Measurements from ENCODE around the gene ELP5.

Gene ELP5

DNA sequence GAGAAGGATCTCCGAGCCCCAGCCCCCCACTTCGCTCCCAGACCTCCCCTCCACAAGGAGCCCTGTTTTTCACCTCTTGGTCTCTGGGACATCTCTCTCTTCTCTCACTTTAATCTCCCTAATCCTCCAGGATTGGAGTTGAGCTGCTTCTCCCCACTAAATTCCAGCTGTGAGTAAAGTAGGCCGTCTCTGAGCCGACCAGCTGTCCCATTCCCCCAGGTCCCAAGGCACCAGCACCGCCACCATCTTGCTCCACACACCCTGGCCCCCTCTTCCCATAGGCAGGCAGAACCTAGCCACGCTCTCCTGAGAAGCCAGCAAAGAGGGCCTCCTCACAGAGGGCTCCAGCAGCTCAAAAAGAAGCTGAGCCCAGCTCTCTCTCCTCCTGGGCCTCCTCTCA lies 33.3 kb upstream of the ELP5 start:
- no peak for FAIRE-seq

DNA sequence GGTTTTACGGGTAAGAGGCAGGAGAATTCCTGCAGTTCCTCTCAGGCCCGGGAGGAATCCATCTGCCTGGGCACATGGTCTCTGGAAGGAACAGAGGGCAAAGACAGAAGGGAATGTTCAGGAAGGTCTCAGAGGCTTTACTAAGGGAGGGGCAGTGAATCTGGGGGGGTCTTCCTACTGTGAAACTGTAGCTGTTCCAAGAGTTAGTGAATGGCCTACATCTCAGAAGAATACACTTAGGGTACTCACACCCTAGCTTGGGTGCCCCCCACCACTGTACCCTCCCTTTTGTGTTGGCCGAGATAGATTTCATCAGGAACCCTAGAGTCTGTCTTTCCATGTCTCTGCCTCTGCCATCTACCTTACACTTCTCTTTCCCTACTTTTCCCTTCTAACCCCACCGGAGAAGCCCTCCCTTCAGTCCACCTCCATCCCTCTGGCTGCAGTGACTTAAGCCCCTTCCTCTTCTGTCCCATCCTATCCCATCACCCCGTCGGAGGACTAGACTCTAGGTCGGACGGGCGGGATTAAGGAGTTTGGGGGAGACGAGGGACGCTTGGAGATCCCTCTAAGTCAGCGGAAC lies 32.7 kb upstream of the ELP5 start:
- DNase-seq (ENCODE audit: low spot score), result no peak

More for the DNA sequence above, 33.3 kb upstream of the ELP5 start:
- DNase-seq (ENCODE audit: low spot score), result no peak

DNA sequence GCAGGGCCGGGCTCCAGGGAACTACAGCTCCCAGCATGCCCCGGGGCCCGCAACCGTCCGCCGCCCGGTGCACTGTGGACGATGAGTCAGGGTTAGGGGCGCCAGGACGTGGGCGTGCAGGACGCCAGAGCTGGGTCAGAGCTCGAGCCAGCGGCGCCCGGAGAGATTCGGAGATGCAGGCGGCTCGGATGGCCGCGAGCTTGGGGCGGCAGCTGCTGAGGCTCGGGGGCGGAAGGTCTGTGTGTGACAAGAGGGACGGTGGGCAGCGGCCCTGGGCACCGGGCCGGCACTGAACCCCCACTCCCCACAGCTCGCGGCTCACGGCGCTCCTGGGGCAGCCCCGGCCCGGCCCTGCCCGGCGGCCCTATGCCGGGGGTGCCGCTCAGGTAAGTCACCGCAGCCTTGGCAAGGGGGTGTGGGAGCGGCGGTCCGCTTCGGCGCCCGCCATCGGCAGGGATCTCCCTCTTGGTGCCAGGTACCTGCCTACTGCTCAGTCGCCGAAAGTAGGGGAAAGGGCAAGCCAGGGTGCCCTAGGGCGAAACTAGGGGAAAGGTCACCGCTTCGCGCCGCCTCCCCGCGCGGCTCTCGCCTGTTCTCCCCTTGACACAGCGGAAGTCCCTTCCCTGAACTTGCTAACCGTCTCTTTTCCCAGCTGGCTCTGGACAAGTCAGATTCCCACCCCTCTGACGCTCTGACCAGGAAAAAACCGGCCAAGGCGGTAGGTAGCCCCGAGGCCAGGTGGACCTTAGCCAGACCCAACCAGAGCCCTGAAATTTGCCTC lies 32.0 kb upstream of the ELP5 start, which contains the start of the genes ACADVL and DLG4:
Gene ACADVL (plus strand): TSS at position 127 of the 781 bp plus-strand sequence. CDS start 47 bp downstream, at position 174.
Gene DLG4 (minus strand): TSS at position 25 of the 781 bp plus-strand sequence.
- DNase-seq (ENCODE audit: low spot score) (peak; percentile 83), FAIRE-seq (no peak)

More for the DNA sequence above, 32.7 kb upstream of the ELP5 start:
- FAIRE-seq, result peak; percentile 13

DNA sequence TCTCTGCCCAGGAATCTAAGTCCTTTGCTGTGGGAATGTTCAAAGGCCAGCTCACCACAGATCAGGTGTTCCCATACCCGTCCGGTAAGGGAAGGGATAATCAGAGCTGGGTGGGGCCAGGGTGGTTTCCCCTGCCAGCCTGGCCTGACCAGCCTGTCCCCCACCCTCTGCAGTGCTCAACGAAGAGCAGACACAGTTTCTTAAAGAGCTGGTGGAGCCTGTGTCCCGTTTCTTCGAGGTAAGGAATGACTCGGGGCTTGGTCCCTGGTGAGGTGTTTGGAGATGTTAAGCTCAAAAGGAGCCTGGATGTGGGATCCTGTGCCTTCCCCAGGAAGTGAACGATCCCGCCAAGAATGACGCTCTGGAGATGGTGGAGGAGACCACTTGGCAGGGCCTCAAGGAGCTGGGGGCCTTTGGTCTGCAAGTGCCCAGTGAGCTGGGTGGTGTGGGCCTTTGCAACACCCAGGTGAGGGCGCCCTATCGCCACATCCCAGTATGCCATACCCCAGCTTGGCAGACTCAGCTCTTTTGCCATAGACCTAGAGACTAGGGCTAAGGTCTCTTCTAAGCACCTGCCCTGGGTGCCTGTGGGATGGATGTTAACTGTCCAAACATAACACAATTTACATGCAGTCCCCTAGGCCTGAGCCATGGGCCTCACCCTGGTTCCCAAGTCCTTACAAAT lies 31.3 kb upstream of the ELP5 start:
- no peak for FAIRE-seq
- peak; percentile 46 for DNase-seq (ENCODE audit: low spot score)

DNA sequence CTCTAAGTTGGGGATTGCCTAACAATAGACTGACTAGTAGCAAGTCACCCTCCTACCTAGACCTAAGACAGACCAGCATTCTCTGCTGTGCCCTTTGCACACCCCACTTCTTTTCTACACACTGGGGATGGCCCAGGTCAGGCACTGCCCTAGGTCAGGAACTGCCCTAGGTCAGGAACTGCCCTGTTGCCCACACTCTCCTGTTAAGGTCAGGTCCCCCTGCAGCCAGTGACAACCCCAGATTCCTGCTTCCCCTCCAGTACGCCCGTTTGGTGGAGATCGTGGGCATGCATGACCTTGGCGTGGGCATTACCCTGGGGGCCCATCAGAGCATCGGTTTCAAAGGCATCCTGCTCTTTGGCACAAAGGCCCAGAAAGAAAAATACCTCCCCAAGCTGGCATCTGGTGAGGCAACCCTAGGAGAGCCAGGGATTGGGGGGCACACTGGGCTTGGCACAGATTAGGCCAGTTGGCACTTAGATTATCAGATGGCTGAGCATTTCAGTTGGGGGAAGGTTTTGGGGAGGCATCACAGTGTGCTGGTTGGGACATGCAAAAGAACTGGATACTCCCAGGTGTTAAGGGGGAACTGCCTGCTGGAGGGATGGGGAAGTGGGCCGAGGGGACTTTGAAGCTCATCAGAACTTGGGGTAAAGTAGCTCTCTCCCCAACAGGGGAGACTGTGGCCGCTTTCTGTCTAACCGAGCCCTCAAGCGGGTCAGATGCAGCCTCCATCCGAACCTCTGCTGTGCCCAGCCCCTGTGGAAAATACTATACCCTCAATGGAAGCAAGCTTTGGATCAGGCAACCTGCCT lies 30.5 kb upstream of the ELP5 start:
- FAIRE-seq (no peak), DNase-seq (ENCODE audit: low spot score) (no peak)

DNA sequence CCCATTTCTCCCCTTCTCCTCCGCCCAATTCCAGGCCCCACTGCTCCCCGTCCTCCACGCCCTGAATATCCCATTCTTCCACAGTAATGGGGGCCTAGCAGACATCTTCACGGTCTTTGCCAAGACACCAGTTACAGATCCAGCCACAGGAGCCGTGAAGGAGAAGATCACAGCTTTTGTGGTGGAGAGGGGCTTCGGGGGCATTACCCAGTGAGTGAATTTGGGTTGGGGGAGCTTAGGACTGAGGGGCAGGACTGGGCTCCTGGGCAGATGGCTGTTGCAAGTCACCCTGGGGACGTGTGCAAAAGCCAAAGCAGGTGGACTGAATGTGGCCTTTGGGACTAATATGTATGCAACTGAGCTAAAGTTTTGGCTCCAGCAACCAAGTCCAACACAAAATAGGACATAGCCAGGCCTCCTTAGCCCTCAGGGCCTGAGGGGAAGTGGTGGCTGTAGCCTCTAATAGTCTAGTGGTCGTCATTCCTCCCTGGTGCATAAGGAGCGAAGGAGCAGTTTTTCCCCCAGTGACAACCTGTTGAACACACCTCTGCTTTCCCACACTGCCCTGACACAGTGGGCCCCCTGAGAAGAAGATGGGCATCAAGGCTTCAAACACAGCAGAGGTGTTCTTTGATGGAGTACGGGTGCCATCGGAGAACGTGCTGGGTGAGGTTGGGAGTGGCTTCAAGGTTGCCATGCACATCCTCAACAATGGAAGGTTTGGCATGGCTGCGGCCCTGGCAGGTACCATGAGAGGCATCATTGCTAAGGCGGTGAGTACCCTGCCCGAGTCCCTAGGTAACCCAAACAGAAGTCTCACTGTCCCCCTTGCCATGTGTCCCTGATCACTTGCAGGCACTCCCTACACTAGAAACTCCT lies 29.7 kb upstream of the ELP5 start:
- DNase-seq (ENCODE audit: low spot score) (no peak), FAIRE-seq (no peak)

DNA sequence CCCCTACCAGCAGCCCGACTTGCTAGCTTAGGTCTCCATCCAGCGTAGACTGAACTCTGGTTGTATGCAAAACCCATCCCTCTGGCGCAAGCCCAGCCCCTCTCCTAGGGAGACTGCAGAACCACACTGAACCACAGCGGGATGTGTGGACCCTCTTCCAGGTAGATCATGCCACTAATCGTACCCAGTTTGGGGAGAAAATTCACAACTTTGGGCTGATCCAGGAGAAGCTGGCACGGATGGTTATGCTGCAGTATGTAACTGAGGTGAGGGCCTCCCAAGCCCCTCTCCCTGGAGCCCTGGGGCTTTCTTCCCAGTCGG lies 29.1 kb upstream of the ELP5 start:
- FAIRE-seq (no peak), DNase-seq (ENCODE audit: low spot score) (no peak)

DNA sequence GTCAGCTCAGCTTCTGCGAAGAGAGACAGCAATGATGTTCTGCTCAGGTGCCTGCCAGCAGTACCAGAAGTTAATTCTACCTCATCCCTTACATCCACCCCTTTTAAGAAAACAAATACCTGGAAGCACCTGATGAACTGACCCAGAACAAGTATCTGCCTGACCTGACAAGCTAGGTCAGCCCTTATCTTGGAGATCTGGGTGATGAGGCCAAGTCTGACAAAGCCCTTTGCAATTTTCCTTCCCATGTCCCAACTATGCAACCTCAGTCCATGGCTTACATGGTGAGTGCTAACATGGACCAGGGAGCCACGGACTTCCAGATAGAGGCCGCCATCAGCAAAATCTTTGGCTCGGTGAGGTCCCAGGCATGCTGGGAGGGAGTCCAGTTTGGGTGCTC lies 28.6 kb upstream of the ELP5 start:
- DNase-seq (ENCODE audit: low spot score), result no peak
- FAIRE-seq, result no peak

DNA sequence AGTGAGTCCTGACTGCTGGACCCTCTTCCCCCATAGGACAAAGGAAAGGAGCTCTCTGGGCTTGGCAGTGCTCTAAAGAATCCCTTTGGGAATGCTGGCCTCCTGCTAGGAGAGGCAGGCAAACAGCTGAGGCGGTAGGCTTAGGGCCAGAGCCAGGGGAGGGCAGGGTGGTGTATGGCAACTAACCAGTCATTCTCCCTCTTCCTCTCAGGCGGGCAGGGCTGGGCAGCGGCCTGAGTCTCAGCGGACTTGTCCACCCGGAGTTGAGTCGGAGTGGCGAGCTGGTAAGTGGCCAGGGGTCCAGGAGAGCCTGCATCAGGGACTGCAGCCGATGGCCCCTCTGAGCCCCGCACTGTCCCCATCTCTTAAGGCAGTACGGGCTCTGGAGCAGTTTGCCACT lies 27.9 kb upstream of the ELP5 start:
- FAIRE-seq, result no peak

DNA sequence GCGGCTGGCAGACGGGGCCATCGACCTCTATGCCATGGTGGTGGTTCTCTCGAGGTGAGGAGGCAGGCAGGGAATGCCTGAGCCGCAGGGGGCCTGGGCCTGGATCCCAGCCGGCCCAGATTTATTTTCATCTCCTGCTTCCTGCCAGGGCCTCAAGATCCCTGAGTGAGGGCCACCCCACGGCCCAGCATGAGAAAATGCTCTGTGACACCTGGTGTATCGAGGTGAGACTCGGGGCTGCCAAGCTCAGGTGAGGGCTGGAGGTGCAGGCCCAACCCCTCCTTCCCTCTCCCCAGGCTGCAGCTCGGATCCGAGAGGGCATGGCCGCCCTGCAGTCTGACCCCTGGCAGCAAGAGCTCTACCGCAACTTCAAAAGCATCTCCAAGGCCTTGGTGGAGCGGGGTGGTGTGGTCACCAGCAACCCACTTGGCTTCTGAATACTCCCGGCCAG lies 27.3 kb upstream of the ELP5 start:
- no peak for FAIRE-seq
- DNase-seq (ENCODE audit: low spot score), result no peak

More for the DNA sequence above, 27.9 kb upstream of the ELP5 start:
- DNase-seq (ENCODE audit: low spot score), result no peak

DNA sequence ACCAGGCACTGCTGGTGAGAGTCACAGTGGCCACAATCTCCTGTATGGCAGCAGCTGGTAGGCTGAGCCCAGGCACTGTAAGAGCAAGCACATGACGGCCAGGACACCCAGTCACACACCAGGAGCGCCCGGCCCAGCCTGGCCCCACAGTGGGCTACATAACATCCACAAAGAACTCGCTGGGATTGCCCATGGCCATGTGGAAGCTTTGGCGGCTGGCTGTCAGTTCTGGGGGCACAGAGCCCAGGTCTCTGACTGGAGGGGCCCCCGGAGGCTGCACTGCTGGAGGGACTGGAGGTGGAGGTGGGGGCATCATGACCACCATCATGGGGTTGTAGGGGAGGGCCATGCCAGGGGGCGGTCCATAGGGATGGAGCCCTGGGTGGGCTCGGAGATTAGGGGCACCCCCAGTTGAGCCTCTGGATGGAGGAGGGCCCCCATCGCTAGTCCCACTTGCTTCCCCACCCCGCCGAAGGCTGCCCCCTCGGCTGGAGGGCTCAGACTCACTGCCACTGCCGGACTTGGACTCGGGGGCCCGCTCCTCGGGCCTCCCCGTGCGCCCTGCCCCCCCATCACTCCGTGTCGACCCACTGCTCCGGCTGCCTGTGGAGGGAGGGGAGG lies 26.2 kb upstream of the ELP5 start:
- FAIRE-seq (no peak), DNase-seq (ENCODE audit: low spot score) (no peak)

DNA sequence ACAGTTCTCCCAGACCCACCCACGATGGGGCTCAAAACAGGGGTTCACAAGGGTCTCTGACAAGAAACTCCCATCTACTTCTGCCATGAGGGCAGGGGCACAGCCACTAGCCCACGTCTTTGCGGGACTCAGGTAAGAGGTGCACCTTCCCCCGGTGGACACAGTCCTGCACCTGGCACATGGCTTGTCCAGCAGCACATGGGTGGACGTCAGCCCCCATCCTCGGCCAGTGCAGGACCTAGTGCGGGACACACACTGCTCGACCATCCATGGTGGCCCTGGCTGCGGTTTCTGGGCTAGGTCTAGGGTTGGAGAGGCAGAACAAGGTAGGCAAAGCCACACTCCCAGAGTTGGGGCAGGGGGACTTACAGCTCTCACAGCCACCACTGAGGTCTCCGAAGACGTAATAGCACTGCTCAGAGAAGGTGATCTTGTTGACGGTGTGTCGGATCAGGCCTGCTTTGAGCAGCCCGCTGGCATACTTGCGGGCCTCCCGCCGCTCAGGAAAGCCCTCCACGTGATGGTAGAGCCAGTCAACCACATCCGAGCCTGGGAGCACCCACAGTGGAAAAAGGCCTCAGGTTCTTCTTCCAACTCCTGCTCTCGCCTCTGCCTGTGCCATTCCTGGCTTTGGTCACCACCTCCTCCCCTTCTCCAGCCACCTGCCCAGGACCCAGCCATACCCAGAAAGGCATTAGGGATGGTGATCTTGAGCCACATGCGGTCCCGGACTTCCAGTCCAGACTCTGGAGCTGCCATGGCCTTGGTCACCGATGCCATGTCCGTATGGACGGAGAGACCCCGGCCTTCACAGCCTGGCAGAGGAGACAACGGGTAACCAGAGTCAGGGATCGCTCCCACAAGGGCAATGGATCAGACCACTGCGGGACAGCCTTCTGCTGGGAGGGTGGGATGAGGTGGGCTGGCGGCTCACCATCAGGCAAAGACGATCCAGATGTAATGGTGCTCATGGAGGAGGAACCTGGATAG lies 25.0 kb upstream of the ELP5 start:
- no peak for DNase-seq (ENCODE audit: low spot score)
- FAIRE-seq, result no peak

DNA sequence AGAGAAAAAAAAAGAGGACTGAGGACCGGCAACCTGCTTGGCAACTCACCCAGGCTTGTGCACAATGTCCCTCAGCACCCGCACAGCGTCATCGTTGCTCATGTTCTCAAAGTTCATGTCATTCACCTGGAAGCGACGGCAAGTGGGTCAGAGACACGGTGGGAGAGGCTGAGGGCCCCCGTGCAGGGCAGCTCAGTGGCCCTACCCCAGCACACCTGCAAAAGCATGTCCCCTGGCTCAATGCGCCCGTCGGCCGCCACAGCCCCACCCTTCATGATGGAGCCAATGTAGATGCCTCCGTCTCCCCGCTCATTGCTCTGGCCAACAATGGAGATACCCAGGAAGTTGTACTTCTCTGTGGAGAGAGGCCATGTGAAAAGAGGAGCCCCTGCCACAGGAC lies 23.1 kb upstream of the ELP5 start:
- DNase-seq (ENCODE audit: low spot score) (no peak), FAIRE-seq (no peak)

DNA sequence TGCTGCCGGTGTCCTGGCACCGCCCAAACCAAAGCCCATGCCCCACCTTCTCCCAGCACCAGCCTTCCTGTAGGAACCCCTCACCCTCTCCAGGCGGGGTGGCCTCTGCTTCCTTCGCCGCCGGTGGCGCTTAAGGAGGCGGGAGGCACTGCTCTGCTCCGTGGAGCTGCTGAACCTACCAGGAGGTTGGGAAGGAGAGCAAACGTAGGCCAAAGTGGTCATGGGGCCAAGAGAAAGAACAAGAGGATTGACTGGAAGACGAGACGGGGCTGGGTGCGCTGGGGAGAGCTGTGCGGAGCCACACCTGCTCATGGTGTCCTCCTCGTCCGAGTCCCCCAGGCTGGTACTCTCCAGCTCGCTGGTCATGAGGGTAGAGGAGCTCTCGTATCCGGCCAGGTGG lies 22.5 kb upstream of the ELP5 start:
- DNase-seq (ENCODE audit: low spot score) (no peak), FAIRE-seq (no peak)

DNA sequence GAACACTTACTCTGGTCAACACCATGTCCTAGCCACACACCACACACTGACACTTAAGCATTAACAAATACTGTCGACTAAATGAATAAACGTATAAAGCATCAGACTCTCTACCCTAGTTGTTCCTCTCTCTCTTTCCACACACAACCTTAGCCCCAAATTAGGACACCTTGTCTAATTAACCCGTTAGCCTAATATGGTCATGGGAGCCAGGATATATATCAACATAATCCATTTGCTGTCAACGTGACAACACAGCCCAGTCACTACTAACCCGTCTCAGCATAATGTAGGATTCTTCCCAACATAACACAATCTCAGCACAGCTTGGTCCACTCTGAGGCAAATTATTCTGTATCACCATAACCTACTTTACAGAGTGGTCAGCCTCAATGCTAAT lies 19.9 kb upstream of the ELP5 start:
- no peak for FAIRE-seq
- no peak for DNase-seq (ENCODE audit: low spot score)

DNA sequence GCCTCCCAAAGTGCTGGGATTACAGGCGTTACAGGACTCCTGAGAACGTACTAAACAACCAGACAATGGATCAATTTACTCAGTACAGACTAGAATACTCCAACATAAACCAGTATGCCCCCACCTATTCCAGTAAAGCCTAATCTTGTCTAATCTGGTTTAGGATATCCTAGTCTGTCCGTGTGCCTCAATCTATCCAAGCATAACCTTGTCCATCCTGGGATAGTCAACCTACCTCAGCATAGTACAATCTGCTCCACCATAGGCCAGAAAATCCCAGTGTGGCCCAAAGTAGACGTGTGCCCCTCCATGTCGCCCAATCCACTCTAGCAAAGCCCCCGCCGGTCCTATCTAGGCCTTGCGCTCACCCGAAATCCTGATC lies 18.3 kb upstream of the ELP5 start:
- no peak for FAIRE-seq

DNA sequence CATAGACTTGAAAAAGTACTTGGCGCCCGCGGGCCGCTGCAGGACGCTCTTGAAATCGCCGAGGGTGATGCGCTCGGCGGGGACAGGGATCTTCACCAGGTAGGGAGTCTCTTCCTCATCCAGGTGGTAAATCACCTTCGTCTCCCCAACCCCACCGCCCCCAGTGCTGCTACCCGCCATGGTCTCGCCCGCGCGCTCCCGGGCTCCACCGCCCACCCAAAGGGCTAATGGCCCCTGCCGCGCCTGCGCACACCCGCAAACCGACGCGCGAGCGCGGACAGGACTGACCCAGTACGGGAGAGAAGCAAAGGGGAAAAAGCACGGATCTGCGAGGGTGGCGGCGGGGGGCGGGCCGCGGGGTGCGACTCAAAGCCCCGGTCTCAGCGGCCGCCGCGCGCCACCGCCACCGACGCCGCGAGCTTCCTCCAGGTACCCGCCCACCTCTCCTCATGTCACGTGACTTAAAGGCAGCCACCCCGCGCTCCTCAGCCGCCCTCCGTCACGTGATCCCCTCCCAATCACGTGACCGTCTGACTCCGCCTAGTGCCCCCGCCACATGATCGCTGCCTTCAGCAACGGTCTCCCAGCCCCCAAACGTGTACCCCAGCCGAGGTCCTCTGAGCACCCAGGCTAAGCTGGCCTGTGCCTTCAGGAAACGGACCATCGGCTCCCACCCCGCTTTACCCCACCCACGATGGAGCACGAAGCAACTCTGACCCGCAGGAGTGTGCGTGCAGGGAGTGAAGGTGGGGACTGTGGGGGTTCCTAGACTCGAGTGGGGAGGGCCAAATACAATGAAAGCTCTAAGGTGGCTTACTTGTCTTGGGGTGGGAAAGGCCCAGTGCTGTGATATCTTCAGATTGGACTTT lies 17.7 kb upstream of the ELP5 start, which contains the start of gene DVL2:
Gene DVL2 (minus strand): TSS at position 435 of the 869 bp plus-strand sequence. CDS start 255 bp downstream, at position 180.
- peak; percentile 87 for DNase-seq (ENCODE audit: low spot score)
- peak; percentile 93 for FAIRE-seq

More for the DNA sequence above, 18.3 kb upstream of the ELP5 start:
- no peak for DNase-seq (ENCODE audit: low spot score)

Data from urothelium cell line (cell line).